GM19240 (cell line): ENCODE data around the gene MRPL22.
"Not testable (repeated sequence)": the region's sequence is repeated elsewhere in the genome, so short reads cannot be mapped to it uniquely, and the experiment has no call there.

ENCODE experiments used
- DNase-seq: peaks from one replicate; pipeline ENCODE4 v3.0.0; 2011; ENCODE audit warnings: low spot score; ENCODE audit not compliant: insufficient read length

MRPL22 gene

GRCh38 chr5:154940772-154941620 is at the start of gene MRPL22:
Gene MRPL22, plus strand, starts transcription at chr5:154941073. Its CDS starts 38 bp downstream, at chr5:154941111.
- peak; percentile 82 for DNase-seq

GRCh38 chr5:154892369-154892771 is 48.5 kb upstream of the MRPL22 start:
- no peak for DNase-seq

- no peak for DNase-seq
These were observed 47.5 kb upstream of the MRPL22 start for GRCh38 chr5:154893381-154893780.

- DNase-seq, result no peak
These were observed 45.0 kb upstream of the MRPL22 start for GRCh38 chr5:154895606-154896561.

- no peak for DNase-seq
These were observed 44.2 kb upstream of the MRPL22 start for GRCh38 chr5:154896562-154897165.

GRCh38 chr5:154898210-154898609 is 42.7 kb upstream of the MRPL22 start:
- DNase-seq, result no peak

- no peak for DNase-seq
These were observed 41.6 kb upstream of the MRPL22 start for GRCh38 chr5:154899151-154899816.

GRCh38 chr5:154900066-154900465 is 40.8 kb upstream of the MRPL22 start:
- DNase-seq, result no peak

GRCh38 chr5:154901276-154901675 is 39.6 kb upstream of the MRPL22 start:
- DNase-seq, result no peak

GRCh38 chr5:154901913-154902312 is 39.0 kb upstream of the MRPL22 start:
- no peak for DNase-seq

- not testable (repeated sequence) for DNase-seq
These were observed 35.3 kb upstream of the MRPL22 start for GRCh38 chr5:154905601-154906000.

- DNase-seq, result no peak
These were observed 24.0 kb upstream of the MRPL22 start for GRCh38 chr5:154916874-154917273.

GRCh38 chr5:154917757-154918156 is 23.1 kb upstream of the MRPL22 start:
- no peak for DNase-seq

GRCh38 chr5:154923441-154924430 is 17.1 kb upstream of the MRPL22 start:
- DNase-seq, result no peak

GRCh38 chr5:154933537-154933936 is 7.3 kb upstream of the MRPL22 start:
- DNase-seq, result no peak

- DNase-seq, result no peak
These were observed 6.0 kb upstream of the MRPL22 start for GRCh38 chr5:154934881-154935280.

- DNase-seq, result no peak
These were observed 3.6 kb upstream of the MRPL22 start for GRCh38 chr5:154937186-154937717.

GRCh38 chr5:154937718-154938466 is 3.0 kb upstream of the MRPL22 start, which contains the start of gene GEMIN5:
Gene GEMIN5, minus strand, starts transcription at chr5:154938211. Its CDS starts 78 bp downstream, at chr5:154938133.
- peak; percentile 63 for DNase-seq

- DNase-seq, result not testable (repeated sequence)
These were observed 1.5 kb upstream of the MRPL22 start for GRCh38 chr5:154939387-154939786.
